ENCODE measurements around the gene WDFY4. TPM values are rescaled to one million over a fixed set of nuclear protein-coding genes. Genes with fewer than 3 reads are reported as not detected.

The WDFY4 gene
- total and polyA plus RNA-seq, 2 experiments from 2014 or later, result 0.14 TPM; not detected in 1

DNA sequence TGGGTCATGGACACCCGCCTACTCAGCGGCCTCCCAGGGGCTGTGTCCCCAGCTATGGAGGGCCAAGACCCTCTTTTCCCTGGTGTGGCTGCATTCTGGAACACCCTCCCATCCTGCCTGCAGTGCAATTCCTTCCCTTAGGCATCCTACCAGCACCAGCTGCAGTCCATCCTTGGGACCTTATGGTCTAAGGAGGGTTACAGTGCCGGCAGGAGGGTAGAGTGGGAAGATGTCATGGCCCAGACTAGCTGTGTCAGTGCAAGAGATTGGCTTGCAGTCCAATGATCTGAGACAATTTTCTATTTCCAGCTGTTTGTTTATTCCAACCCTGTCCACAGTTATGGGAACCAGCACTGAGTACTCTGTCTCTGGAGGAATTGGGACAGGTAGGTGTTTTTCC lies 92.4 kb downstream of the WDFY4 start (continued):
- TF ChIP-seq, protein P1, sequence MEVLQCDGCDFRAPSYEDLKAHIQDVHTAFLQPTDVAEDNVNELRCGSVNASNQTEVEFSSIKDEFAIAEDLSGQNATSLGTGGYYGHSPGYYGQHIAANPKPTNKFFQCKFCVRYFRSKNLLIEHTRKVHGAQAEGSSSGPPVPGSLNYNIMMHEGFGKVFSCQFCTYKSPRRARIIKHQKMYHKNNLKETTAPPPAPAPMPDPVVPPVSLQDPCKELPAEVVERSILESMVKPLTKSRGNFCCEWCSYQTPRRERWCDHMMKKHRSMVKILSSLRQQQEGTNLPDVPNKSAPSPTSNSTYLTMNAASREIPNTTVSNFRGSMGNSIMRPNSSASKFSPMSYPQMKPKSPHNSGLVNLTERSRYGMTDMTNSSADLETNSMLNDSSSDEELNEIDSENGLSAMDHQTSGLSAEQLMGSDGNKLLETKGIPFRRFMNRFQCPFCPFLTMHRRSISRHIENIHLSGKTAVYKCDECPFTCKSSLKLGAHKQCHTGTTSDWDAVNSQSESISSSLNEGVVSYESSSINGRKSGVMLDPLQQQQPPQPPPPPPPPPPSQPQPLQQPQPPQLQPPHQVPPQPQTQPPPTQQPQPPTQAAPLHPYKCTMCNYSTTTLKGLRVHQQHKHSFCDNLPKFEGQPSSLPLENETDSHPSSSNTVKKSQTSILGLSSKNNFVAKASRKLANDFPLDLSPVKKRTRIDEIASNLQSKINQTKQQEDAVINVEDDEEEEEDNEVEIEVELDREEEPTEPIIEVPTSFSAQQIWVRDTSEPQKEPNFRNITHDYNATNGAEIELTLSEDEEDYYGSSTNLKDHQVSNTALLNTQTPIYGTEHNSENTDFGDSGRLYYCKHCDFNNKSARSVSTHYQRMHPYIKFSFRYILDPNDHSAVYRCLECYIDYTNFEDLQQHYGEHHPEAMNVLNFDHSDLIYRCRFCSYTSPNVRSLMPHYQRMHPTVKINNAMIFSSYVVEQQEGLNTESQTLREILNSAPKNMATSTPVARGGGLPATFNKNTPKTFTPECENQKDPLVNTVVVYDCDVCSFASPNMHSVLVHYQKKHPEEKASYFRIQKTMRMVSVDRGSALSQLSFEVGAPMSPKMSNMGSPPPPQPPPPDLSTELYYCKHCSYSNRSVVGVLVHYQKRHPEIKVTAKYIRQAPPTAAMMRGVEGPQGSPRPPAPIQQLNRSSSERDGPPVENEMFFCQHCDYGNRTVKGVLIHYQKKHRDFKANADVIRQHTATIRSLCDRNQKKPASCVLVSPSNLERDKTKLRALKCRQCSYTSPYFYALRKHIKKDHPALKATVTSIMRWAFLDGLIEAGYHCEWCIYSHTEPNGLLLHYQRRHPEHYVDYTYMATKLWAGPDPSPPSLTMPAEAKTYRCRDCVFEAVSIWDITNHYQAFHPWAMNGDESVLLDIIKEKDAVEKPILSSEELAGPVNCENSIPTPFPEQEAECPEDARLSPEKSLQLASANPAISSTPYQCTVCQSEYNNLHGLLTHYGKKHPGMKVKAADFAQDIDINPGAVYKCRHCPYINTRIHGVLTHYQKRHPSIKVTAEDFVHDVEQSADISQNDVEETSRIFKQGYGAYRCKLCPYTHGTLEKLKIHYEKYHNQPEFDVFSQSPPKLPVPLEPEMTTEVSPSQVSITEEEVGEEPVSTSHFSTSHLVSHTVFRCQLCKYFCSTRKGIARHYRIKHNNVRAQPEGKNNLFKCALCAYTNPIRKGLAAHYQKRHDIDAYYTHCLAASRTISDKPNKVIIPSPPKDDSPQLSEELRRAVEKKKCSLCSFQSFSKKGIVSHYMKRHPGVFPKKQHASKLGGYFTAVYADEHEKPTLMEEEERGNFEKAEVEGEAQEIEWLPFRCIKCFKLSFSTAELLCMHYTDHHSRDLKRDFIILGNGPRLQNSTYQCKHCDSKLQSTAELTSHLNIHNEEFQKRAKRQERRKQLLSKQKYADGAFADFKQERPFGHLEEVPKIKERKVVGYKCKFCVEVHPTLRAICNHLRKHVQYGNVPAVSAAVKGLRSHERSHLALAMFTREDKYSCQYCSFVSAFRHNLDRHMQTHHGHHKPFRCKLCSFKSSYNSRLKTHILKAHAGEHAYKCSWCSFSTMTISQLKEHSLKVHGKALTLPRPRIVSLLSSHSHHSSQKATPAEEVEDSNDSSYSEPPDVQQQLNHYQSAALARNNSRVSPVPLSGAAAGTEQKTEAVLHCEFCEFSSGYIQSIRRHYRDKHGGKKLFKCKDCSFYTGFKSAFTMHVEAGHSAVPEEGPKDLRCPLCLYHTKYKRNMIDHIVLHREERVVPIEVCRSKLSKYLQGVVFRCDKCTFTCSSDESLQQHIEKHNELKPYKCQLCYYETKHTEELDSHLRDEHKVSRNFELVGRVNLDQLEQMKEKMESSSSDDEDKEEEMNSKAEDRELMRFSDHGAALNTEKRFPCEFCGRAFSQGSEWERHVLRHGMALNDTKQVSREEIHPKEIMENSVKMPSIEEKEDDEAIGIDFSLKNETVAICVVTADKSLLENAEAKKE (CRISPR knock-in tag; IDR thresholded peaks at IDR 0.05), result no peak
- TF ChIP-seq, protein P2, sequence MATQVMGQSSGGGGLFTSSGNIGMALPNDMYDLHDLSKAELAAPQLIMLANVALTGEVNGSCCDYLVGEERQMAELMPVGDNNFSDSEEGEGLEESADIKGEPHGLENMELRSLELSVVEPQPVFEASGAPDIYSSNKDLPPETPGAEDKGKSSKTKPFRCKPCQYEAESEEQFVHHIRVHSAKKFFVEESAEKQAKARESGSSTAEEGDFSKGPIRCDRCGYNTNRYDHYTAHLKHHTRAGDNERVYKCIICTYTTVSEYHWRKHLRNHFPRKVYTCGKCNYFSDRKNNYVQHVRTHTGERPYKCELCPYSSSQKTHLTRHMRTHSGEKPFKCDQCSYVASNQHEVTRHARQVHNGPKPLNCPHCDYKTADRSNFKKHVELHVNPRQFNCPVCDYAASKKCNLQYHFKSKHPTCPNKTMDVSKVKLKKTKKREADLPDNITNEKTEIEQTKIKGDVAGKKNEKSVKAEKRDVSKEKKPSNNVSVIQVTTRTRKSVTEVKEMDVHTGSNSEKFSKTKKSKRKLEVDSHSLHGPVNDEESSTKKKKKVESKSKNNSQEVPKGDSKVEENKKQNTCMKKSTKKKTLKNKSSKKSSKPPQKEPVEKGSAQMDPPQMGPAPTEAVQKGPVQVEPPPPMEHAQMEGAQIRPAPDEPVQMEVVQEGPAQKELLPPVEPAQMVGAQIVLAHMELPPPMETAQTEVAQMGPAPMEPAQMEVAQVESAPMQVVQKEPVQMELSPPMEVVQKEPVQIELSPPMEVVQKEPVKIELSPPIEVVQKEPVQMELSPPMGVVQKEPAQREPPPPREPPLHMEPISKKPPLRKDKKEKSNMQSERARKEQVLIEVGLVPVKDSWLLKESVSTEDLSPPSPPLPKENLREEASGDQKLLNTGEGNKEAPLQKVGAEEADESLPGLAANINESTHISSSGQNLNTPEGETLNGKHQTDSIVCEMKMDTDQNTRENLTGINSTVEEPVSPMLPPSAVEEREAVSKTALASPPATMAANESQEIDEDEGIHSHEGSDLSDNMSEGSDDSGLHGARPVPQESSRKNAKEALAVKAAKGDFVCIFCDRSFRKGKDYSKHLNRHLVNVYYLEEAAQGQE (IDR thresholded peaks at IDR 0.05; ENCODE audit: unreplicated experiment), result no peak
- TF ChIP-seq STAT1 (IDR thresholded peaks at IDR 0.05; ENCODE audit: unreplicated experiment) (no peak), ETS1 (IDR thresholded peaks at IDR 0.05) (no peak), JUNB (IDR thresholded peaks at IDR 0.05; ENCODE audit: unreplicated experiment) (no peak)
